ENCODE results near the gene NF2. TPM values are rescaled to one million over a fixed set of nuclear protein-coding genes. Genes with fewer than 3 reads are reported as not detected.

The NF2 gene
- total RNA-seq, 4 donors from 2014 or later, result 14.6 to 60.1 (median 34.7) TPM

DNA sequence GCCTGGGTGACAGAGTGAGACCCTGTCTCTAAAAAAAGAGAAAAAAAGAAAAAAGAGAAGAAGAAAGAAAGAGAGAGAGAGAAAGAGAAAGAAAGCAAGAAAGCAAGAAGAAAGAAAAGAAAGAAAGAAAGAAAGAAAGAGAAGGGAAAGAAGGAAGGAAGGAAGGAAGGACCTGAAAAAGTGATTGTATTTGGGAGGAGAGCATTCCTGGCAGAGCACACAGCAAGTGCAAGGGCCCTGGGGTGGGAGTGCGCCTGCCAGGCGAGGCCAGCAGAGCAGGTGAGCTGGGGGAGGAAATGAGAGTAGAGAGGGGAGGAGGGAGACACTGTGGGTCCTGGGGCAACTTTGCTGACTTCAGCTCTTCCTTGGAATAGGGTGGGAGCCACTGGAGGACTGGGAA, 108.7 kb downstream of the NF2 start:
- peaks cover 0 to 7% (median 0%) of the 10 kb centered on the region in 4 donors for H3K4me1 ChIP-seq
- TF ChIP-seq, protein P1, sequence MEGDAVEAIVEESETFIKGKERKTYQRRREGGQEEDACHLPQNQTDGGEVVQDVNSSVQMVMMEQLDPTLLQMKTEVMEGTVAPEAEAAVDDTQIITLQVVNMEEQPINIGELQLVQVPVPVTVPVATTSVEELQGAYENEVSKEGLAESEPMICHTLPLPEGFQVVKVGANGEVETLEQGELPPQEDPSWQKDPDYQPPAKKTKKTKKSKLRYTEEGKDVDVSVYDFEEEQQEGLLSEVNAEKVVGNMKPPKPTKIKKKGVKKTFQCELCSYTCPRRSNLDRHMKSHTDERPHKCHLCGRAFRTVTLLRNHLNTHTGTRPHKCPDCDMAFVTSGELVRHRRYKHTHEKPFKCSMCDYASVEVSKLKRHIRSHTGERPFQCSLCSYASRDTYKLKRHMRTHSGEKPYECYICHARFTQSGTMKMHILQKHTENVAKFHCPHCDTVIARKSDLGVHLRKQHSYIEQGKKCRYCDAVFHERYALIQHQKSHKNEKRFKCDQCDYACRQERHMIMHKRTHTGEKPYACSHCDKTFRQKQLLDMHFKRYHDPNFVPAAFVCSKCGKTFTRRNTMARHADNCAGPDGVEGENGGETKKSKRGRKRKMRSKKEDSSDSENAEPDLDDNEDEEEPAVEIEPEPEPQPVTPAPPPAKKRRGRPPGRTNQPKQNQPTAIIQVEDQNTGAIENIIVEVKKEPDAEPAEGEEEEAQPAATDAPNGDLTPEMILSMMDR (IDR thresholded peaks at IDR 0.05), result no peak
- no peak for TF ChIP-seq POLR2A (IDR thresholded peaks at IDR 0.05)
- H3K9me3 ChIP-seq, result no peaks in the 10 kb centered on the region
- in situ Hi-C loops (cut with MboI; ENCODE audit: low pct_ligation_motif_present in 1 of 4, low pct_unique_long_range_greater_than_20kb in 1 of 4, low sequenced_read_pairs in 3 of 4), result no loop called here
- intact Hi-C loops (cut with DNase I; ENCODE audit: low total_unique reads), result no loop called here
- H3K27me3 ChIP-seq, result peaks cover 17% of the 10 kb centered on the region
- 77 to 87% methylated on average over 2 of the region's 2 CpGs for WGBS, 2 donors (ENCODE audit: low coverage in 1 of 2)
- no peak for DNase-seq
- H3K36me3 ChIP-seq, result no peaks in the 10 kb centered on the region
- no peak overlapping the region for H3K27ac ChIP-seq
- no peak overlapping the region for H3K4me3 ChIP-seq

DNA sequence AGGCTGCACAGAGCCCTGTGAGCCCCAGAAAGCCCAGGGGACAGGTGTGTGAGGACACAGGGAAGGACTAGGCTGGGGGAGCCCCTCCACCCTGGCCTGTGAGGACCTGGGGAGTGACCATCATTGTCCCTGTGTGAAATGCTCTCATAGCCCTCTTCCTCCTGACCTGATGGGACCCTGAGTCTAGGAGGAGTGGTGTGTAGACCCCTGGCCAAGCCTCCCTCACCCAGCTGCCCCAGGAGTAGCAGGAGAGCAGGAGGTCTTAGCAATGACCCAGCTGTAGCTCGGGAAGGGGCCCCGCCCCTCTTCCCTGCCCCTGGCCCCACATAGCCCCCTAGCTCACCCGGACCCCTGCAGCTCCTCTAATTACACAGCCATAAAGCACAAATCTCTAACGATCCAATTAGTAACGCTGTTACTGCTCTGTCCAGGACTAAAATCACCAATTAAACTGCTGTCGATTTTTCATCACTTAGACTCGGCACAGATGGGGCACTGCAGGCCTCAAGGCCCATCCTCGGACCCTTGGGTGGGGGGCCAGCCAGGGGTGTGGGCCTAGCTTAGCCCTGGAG, 109.8 kb downstream of the NF2 start:
- no peaks in the 10 kb centered on the region for H3K9me3 ChIP-seq
- in situ Hi-C loops (cut with MboI; ENCODE audit: low pct_ligation_motif_present in 1 of 4, low pct_unique_long_range_greater_than_20kb in 1 of 4, low sequenced_read_pairs in 3 of 4) (no loop called here), intact Hi-C loops (cut with DNase I; ENCODE audit: low total_unique reads) (no loop called here)
- peaks cover 0 to 7% (median 0%) of the 10 kb centered on the region in 4 donors for H3K4me1 ChIP-seq
- WGBS, 2 donors (ENCODE audit: low coverage in 1 of 2), result 53% methylated on average over 7 of the region's 8 CpGs; no CpG with 5 or more reads in 1 of the 2 donors
- no peak for DNase-seq
- no peak overlapping the region for H3K4me3 ChIP-seq
- H3K27ac ChIP-seq, result no peak overlapping the region
- peaks cover 28% of the 10 kb centered on the region for H3K27me3 ChIP-seq
- TF ChIP-seq, protein P1 (IDR thresholded peaks at IDR 0.05), result no peak
- TF ChIP-seq EP300 (IDR thresholded peaks at IDR 0.05; ENCODE audit: low read depth), result no peak
- no peak for TF ChIP-seq POLR2AphosphoS5 (IDR thresholded peaks at IDR 0.05)
- no peak for TF ChIP-seq POLR2A (IDR thresholded peaks at IDR 0.05)
- H3K36me3 ChIP-seq, result no peaks in the 10 kb centered on the region

DNA sequence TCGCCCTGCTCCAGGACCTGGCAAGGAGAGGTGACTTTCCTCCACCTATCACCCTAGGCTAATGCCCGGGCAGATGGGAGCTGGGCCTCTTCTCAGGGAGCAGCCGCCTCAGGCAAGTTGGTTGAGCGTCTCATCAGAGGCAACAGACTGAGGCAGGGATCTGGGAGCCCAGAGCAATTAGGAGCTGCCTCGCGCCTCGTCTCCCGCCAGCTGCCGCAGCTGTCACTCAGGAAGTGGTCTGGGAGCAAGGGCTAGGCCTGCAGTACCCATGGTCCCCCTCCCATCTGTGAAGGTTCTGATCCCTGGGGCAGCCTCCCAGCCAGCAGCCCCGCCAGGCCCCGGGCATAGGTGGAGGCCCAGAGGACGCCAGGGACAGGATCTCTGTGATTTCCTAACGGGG, 111.8 kb downstream of the NF2 start:
- WGBS, 2 donors (ENCODE audit: low coverage in 1 of 2), result 49 to 80% methylated on average over 1 to 9 of the region's 13 CpGs
- in situ Hi-C loops (cut with MboI; ENCODE audit: low pct_ligation_motif_present in 1 of 4, low pct_unique_long_range_greater_than_20kb in 1 of 4, low sequenced_read_pairs in 3 of 4), result no loop called here

DNA sequence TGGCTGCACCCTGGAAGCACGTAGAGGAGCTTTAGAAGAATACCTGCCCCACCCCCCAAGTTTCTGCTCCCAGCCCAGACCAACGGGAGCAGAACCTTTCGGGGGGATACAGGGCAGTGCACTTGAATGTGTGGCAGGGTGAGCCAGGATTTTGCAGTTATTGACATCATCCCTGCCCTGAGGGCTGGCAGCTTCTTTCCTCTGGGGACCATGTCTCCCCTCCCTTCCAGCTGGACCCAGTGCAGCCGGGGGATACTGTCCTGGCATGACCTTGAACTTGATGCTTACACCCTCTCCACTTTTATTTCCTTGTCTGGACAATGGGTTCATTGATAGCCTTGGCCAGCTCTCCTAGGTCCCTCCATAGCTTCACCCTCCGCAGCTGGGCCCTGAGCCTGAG, 112.3 kb downstream of the NF2 start:
- in situ Hi-C loops (cut with MboI; ENCODE audit: low pct_ligation_motif_present in 1 of 4, low pct_unique_long_range_greater_than_20kb in 1 of 4, low sequenced_read_pairs in 3 of 4) (no loop called here), intact Hi-C loops (cut with DNase I; ENCODE audit: low total_unique reads) (no loop called here)
- 61% methylated on average over 5 of the region's 5 CpGs; no CpG with 5 or more reads in 1 of the 2 donors for WGBS, 2 donors (ENCODE audit: low coverage in 1 of 2)
- Histone ChIP-seq H3K9me3 (no peaks in the 10 kb centered on the region), H3K4me3 (no peak overlapping the region), H3K4me1 (peaks cover 0 to 8% (median 5%) of the 10 kb centered on the region in 4 donors), H3K27me3 (peaks cover 50% of the 10 kb centered on the region), H3K36me3 (no peaks in the 10 kb centered on the region), H3K27ac (no peak overlapping the region)
- TF ChIP-seq, protein P1 (IDR thresholded peaks at IDR 0.05), result no peak
- TF ChIP-seq POLR2AphosphoS5 (IDR thresholded peaks at IDR 0.05), result no peak
- no peak for TF ChIP-seq POLR2A (IDR thresholded peaks at IDR 0.05)
- no peak for TF ChIP-seq EP300 (IDR thresholded peaks at IDR 0.05; ENCODE audit: low read depth)
- DNase-seq, result no peak

More for the DNA sequence above, 111.8 kb downstream of the NF2 start:
- TF ChIP-seq POLR2AphosphoS5 (IDR thresholded peaks at IDR 0.05), result no peak
- Histone ChIP-seq H3K36me3 (no peaks in the 10 kb centered on the region), H3K4me3 (no peak overlapping the region), H3K4me1 (peaks cover 0 to 7% (median 3%) of the 10 kb centered on the region in 4 donors), H3K27ac (no peak overlapping the region), H3K27me3 (peaks cover 46% of the 10 kb centered on the region), H3K9me3 (no peaks in the 10 kb centered on the region)
- intact Hi-C loops (cut with DNase I; ENCODE audit: low total_unique reads), result no loop called here
- no peak for DNase-seq

Measured in transverse colon (tissue), 4 donors.